Measurements from ENCODE around the gene CRELD2. TPM values are rescaled to one million over a fixed set of nuclear protein-coding genes. Genes with fewer than 3 reads are reported as not detected.

The CRELD2 gene
- total and polyA plus RNA-seq, 2 of the 8 experiments (the other 6 are each of a cell fraction or from before 2014, with no cell fraction given) = 24.5 to 36.6 TPM

DNA sequence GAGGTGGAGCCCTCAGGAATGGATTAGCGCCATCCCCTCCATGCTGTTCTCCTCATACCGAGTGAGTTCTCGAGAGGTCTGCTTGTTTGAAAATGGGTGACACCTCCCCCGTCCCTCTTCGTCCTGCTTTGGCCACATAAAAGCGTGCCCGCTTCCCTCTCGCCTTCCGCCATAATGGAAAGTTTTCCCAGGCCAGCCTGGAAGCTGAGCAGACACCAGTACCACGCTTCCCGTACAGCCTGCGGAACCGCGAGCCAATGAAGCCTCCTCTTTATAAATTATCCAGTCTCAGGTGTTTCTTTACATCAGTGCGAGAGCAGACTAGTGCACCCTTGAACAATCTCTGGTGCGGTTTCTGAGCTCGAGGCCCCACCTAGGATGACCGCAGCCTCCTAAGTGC lies 13.0 kb upstream of the CRELD2 start:
- H3K14ac ChIP-seq (ENCODE audit: insufficient read length) = no peak overlapping the region
- H3K79me2 ChIP-seq (ENCODE audit: control insufficient read depth in 1 of 2, insufficient read depth in 2 of 2, low read length in 2 of 2) = no peaks in the 10 kb centered on the region
- H3K56ac ChIP-seq (replicated peaks; ENCODE audit: insufficient read length, low read depth, low read length) = no peak overlapping the region
- FAIRE-seq (no peak), DNase-seq (ENCODE audit: low read depth in 1 of 2, low spot score in 2 of 2) (no peak)
- ChIA-PET POLR2A (ENCODE audit: partially characterized antibody) (interaction anchor here (1.0 to 1.4 kb wide), 3 partner anchors 9 to 21 kb away, joined by 4 to 7 read pairs (median 5); no protein-coding TSS in a partner anchor), CTCF (ENCODE audit: partially characterized antibody) (interaction anchor here (1.0 to 1.4 kb wide), 3 partner anchors 12 to 113 kb away, joined by 3 to 4 read pairs (median 4); no protein-coding TSS in a partner anchor)
- H3K23me2 ChIP-seq (ENCODE audit: low read depth, low read length) = no peaks in the 10 kb centered on the region
- no peak overlapping the region for H2BK15ac ChIP-seq (ENCODE audit: low read length)
- 94% methylated on average over 16 of the region's 18 CpGs; no CpG with 5 or more reads in 1 of the 2 experiments for whole genome bisulfite sequencing, 2 experiments (ENCODE audit: extremely low coverage in 1 of 2, insufficient coverage in 1 of 2, insufficient read length in 1 of 2, insufficient replicate concordance in 2 of 2, low coverage in 1 of 2, low lambda C conversion rate in 2 of 2, missing lambda C conversion rate in 1 of 2)
- no peaks in the 10 kb centered on the region for H3K27me3 ChIP-seq (replicated peaks in 1 of 4; ENCODE audit: control insufficient read depth in 3 of 4, extremely low read depth in 1 of 4, insufficient read depth in 3 of 4, low read length in 3 of 4)
- no peak overlapping the region for H4K91ac ChIP-seq (replicated peaks; ENCODE audit: insufficient read length, low read length)
- peak overlapping the region; percentile 25; the same call in 1 of the 2 replicates for H4K8ac ChIP-seq (ENCODE audit: extremely low read depth, insufficient read depth, low read length)
- H3K9me3 ChIP-seq (ENCODE audit: insufficient read depth in 2 of 2, low read depth in 1 of 2, low read length in 1 of 2) = peaks cover 6 to 10% of the 10 kb centered on the region in 2 experiments; a peak in 2 of 4 replicates
- peaks cover 0 to 33% (median 12%) of the 10 kb centered on the region in 4 experiments; a peak in 5 of 8 replicates for H3K36me3 ChIP-seq (ENCODE audit: control insufficient read depth in 2 of 4, insufficient read depth in 4 of 4, low read length in 3 of 4)
- H3K4me1 ChIP-seq (replicated peaks in 1 of 4; ENCODE audit: control insufficient read depth in 3 of 4, insufficient read depth in 4 of 4, low read length in 3 of 4) = no peaks in the 10 kb centered on the region
- no peak overlapping the region for H3K18ac ChIP-seq (ENCODE audit: extremely low read depth, low read length)
- no peak overlapping the region for H2BK5ac ChIP-seq (ENCODE audit: low read depth, low read length)
- H2BK120ac ChIP-seq (replicated peaks; ENCODE audit: low read depth, low read length) = no peak overlapping the region
- no peak overlapping the region for H3K9ac ChIP-seq (replicated peaks in 1 of 4; ENCODE audit: extremely low read depth in 1 of 4, low read depth in 3 of 4, low read length in 3 of 4)
- H2BK12ac ChIP-seq (ENCODE audit: low read depth, low read length) = no peak overlapping the region
- peaks cover 2% of the 10 kb centered on the region; the same call in 1 of the 2 replicates for H3K79me1 ChIP-seq (ENCODE audit: low read depth, low read length)
- H3K4me2 ChIP-seq (ENCODE audit: insufficient read depth in 1 of 2, low read depth in 2 of 2, low read length in 2 of 2) = no peak overlapping the region
- no peak overlapping the region for H3K23ac ChIP-seq (ENCODE audit: insufficient read length)
- no peak overlapping the region for H3K27ac ChIP-seq (ENCODE audit: low read depth, low read length)
- H3K4ac ChIP-seq (replicated peaks; ENCODE audit: insufficient read length, low read depth, low read length) = no peak overlapping the region
- H4K20me1 ChIP-seq (replicated peaks in 1 of 2; ENCODE audit: control insufficient read depth in 1 of 2, insufficient read depth in 2 of 2, low read length in 2 of 2) = peaks cover 2 to 21% of the 10 kb centered on the region in 2 experiments
- no peak overlapping the region for H4K5ac ChIP-seq (ENCODE audit: insufficient read length, low read depth, low read length)
- no peak overlapping the region for H2BK20ac ChIP-seq (ENCODE audit: low read length)
- no peak overlapping the region for H2AK5ac ChIP-seq (ENCODE audit: low read depth, low read length)
- H3K4me3 ChIP-seq (ENCODE audit: extremely low read depth in 1 of 4, insufficient read depth in 2 of 4, low read depth in 3 of 4, low read length in 4 of 4) = no peak overlapping the region
- H2AFZ ChIP-seq (ENCODE audit: low read length) = no peak overlapping the region
- TF ChIP-seq PHF8 (conservative IDR thresholded peaks at IDR 0.05; ENCODE audit: low read depth, low read length) = no peak
- TF ChIP-seq KDM5A (IDR thresholded peaks at IDR 0.05; ENCODE audit: low read length) = no peak
- no peak for TF ChIP-seq POU5F1 (IDR thresholded peaks at IDR 0.05; ENCODE audit: low read depth, low read length)
- no peak for TF ChIP-seq GTF2F1 (IDR thresholded peaks at IDR 0.05; ENCODE audit: borderline replicate concordance, low read depth, low read length)
- no peak for TF ChIP-seq RBBP5 (IDR thresholded peaks at IDR 0.05; ENCODE audit: borderline replicate concordance, low read depth, low read length)
- no peak for TF ChIP-seq JUN (IDR thresholded peaks at IDR 0.05; ENCODE audit: low read depth, low read length)
- TF ChIP-seq RNF2 (IDR thresholded peaks at IDR 0.05; ENCODE audit: borderline replicate concordance, low read depth, low read length, missing control alignments, poor library complexity, severe bottlenecking) = no peak
- no peak for TF ChIP-seq TCF12 (IDR thresholded peaks at IDR 0.05; ENCODE audit: low read depth, low read length)
- TF ChIP-seq, protein P1, sequence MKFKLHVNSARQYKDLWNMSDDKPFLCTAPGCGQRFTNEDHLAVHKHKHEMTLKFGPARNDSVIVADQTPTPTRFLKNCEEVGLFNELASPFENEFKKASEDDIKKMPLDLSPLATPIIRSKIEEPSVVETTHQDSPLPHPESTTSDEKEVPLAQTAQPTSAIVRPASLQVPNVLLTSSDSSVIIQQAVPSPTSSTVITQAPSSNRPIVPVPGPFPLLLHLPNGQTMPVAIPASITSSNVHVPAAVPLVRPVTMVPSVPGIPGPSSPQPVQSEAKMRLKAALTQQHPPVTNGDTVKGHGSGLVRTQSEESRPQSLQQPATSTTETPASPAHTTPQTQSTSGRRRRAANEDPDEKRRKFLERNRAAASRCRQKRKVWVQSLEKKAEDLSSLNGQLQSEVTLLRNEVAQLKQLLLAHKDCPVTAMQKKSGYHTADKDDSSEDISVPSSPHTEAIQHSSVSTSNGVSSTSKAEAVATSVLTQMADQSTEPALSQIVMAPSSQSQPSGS (IDR thresholded peaks at IDR 0.05; ENCODE audit: low read length) = no peak
- TF ChIP-seq POLR2AphosphoS5 (IDR thresholded peaks at IDR 0.05; ENCODE audit: low read depth, low read length) = no peak
- TF ChIP-seq BACH1 (IDR thresholded peaks at IDR 0.05; ENCODE audit: low read length) = no peak
- no peak for TF ChIP-seq NRF1 (IDR thresholded peaks at IDR 0.05; ENCODE audit: low read depth, low read length)
